ENCODE results near the gene BASP1.

The BASP1 gene

GRCh38 chr5:17217493-17218352 is at the start of gene BASP1:
BASP1 (plus strand) TSS chr5:17217631; CDS start chr5:17275217, 57,586 bp downstream.
- H3K9me3 ChIP-seq (ENCODE audit: control insufficient read depth, insufficient read depth, low read length), result no peaks in the 10 kb centered on the region
- no CpG with 5 or more reads among the region's 89 CpGs for WGBS (ENCODE audit: insufficient coverage, insufficient read length)
- no peaks in the 10 kb centered on the region for H3K36me3 ChIP-seq (ENCODE audit: control insufficient read depth, insufficient read depth, low read length)
- peaks cover 2% of the 10 kb centered on the region; the same call in 1 of the 2 replicates for H3K4me1 ChIP-seq (ENCODE audit: control insufficient read depth, insufficient read depth, low read length)
- no peak within 1 kb of the TSS for H3K27ac ChIP-seq (ENCODE audit: low read length)
- no peak for DNase-seq (ENCODE audit: low read depth, low spot score)
- peak within 1 kb of the TSS; percentile 86 for H3K4me3 ChIP-seq (ENCODE audit: low read length)
- no peaks in the 10 kb centered on the region for H3K27me3 ChIP-seq (ENCODE audit: control insufficient read depth, insufficient read depth, low read length)

GRCh38 chr5:17169507-17169906 is 47.9 kb upstream of the BASP1 start:
- Histone ChIP-seq H3K27me3 (ENCODE audit: control insufficient read depth, insufficient read depth, low read length) (no peaks in the 10 kb centered on the region), H3K4me3 (ENCODE audit: low read length) (no peak overlapping the region), H3K36me3 (ENCODE audit: control insufficient read depth, insufficient read depth, low read length) (no peaks in the 10 kb centered on the region), H3K27ac (ENCODE audit: low read length) (no peak overlapping the region), H3K9me3 (ENCODE audit: control insufficient read depth, insufficient read depth, low read length) (no peaks in the 10 kb centered on the region), H3K4me1 (ENCODE audit: control insufficient read depth, insufficient read depth, low read length) (peaks cover 3% of the 10 kb centered on the region; the same call in 1 of the 2 replicates)
- DNase-seq (ENCODE audit: low read depth, low spot score), result no peak
- WGBS (ENCODE audit: insufficient coverage, insufficient read length), result no CpG with 5 or more reads among the region's 2 CpGs

- H3K9me3 ChIP-seq (ENCODE audit: control insufficient read depth, insufficient read depth, low read length), result no peaks in the 10 kb centered on the region
- no peak for DNase-seq (ENCODE audit: low read depth, low spot score)
- H3K4me3 ChIP-seq (ENCODE audit: low read length), result no peak overlapping the region
- H3K36me3 ChIP-seq (ENCODE audit: control insufficient read depth, insufficient read depth, low read length), result no peaks in the 10 kb centered on the region
- H3K27ac ChIP-seq (ENCODE audit: low read length), result no peak overlapping the region
- no CpG with 5 or more reads among the region's 3 CpGs for WGBS (ENCODE audit: insufficient coverage, insufficient read length)
- H3K4me1 ChIP-seq (ENCODE audit: control insufficient read depth, insufficient read depth, low read length), result no peaks in the 10 kb centered on the region
- no peaks in the 10 kb centered on the region for H3K27me3 ChIP-seq (ENCODE audit: control insufficient read depth, insufficient read depth, low read length)
Measured at GRCh38 chr5:17172791-17173190, 44.6 kb upstream of the BASP1 start.

GRCh38 chr5:17174965-17175364 is 42.5 kb upstream of the BASP1 start:
- WGBS (ENCODE audit: insufficient coverage, insufficient read length), result no CpG with 5 or more reads among the region's 5 CpGs
- no peaks in the 10 kb centered on the region for H3K36me3 ChIP-seq (ENCODE audit: control insufficient read depth, insufficient read depth, low read length)
- no peaks in the 10 kb centered on the region for H3K4me1 ChIP-seq (ENCODE audit: control insufficient read depth, insufficient read depth, low read length)
- H3K27me3 ChIP-seq (ENCODE audit: control insufficient read depth, insufficient read depth, low read length), result no peaks in the 10 kb centered on the region
- no peak for DNase-seq (ENCODE audit: low read depth, low spot score)
- H3K4me3 ChIP-seq (ENCODE audit: low read length), result no peak overlapping the region
- no peak overlapping the region for H3K27ac ChIP-seq (ENCODE audit: low read length)
- no peaks in the 10 kb centered on the region for H3K9me3 ChIP-seq (ENCODE audit: control insufficient read depth, insufficient read depth, low read length)

GRCh38 chr5:17177501-17178372 is 39.7 kb upstream of the BASP1 start:
- DNase-seq (ENCODE audit: low read depth, low spot score), result no peak
- H3K9me3 ChIP-seq (ENCODE audit: control insufficient read depth, insufficient read depth, low read length), result no peaks in the 10 kb centered on the region
- H3K4me1 ChIP-seq (ENCODE audit: control insufficient read depth, insufficient read depth, low read length), result no peaks in the 10 kb centered on the region
- no peak overlapping the region for H3K4me3 ChIP-seq (ENCODE audit: low read length)
- WGBS (ENCODE audit: insufficient coverage, insufficient read length), result no CpG with 5 or more reads among the region's 6 CpGs
- no peaks in the 10 kb centered on the region for H3K27me3 ChIP-seq (ENCODE audit: control insufficient read depth, insufficient read depth, low read length)
- H3K27ac ChIP-seq (ENCODE audit: low read length), result no peak overlapping the region
- no peaks in the 10 kb centered on the region for H3K36me3 ChIP-seq (ENCODE audit: control insufficient read depth, insufficient read depth, low read length)

GRCh38 chr5:17178373-17178675 is 39.1 kb upstream of the BASP1 start:
- Histone ChIP-seq H3K27ac (ENCODE audit: low read length) (no peak overlapping the region), H3K4me3 (ENCODE audit: low read length) (no peak overlapping the region), H3K9me3 (ENCODE audit: control insufficient read depth, insufficient read depth, low read length) (no peaks in the 10 kb centered on the region), H3K27me3 (ENCODE audit: control insufficient read depth, insufficient read depth, low read length) (no peaks in the 10 kb centered on the region), H3K36me3 (ENCODE audit: control insufficient read depth, insufficient read depth, low read length) (no peaks in the 10 kb centered on the region), H3K4me1 (ENCODE audit: control insufficient read depth, insufficient read depth, low read length) (no peaks in the 10 kb centered on the region)
- no CpG with 5 or more reads among the region's 2 CpGs for WGBS (ENCODE audit: insufficient coverage, insufficient read length)
- no peak for DNase-seq (ENCODE audit: low read depth, low spot score)

- no peaks in the 10 kb centered on the region for H3K36me3 ChIP-seq (ENCODE audit: control insufficient read depth, insufficient read depth, low read length)
- DNase-seq (ENCODE audit: low read depth, low spot score), result no peak
- no peaks in the 10 kb centered on the region for H3K9me3 ChIP-seq (ENCODE audit: control insufficient read depth, insufficient read depth, low read length)
- H3K27me3 ChIP-seq (ENCODE audit: control insufficient read depth, insufficient read depth, low read length), result no peaks in the 10 kb centered on the region
- H3K27ac ChIP-seq (ENCODE audit: low read length), result no peak overlapping the region
- H3K4me3 ChIP-seq (ENCODE audit: low read length), result no peak overlapping the region
- H3K4me1 ChIP-seq (ENCODE audit: control insufficient read depth, insufficient read depth, low read length), result no peaks in the 10 kb centered on the region
- no CpG with 5 or more reads among the region's 6 CpGs for WGBS (ENCODE audit: insufficient coverage, insufficient read length)
Measured at GRCh38 chr5:17180330-17180843, 37.0 kb upstream of the BASP1 start.

- no CpG with 5 or more reads among the region's 11 CpGs for WGBS (ENCODE audit: insufficient coverage, insufficient read length)
- no peak for DNase-seq (ENCODE audit: low read depth, low spot score)
- Histone ChIP-seq H3K27ac (ENCODE audit: low read length) (no peak overlapping the region), H3K4me1 (ENCODE audit: control insufficient read depth, insufficient read depth, low read length) (no peaks in the 10 kb centered on the region), H3K4me3 (ENCODE audit: low read length) (no peak overlapping the region), H3K27me3 (ENCODE audit: control insufficient read depth, insufficient read depth, low read length) (no peaks in the 10 kb centered on the region), H3K9me3 (ENCODE audit: control insufficient read depth, insufficient read depth, low read length) (no peaks in the 10 kb centered on the region), H3K36me3 (ENCODE audit: control insufficient read depth, insufficient read depth, low read length) (no peaks in the 10 kb centered on the region)
Measured at GRCh38 chr5:17180864-17181723, 36.3 kb upstream of the BASP1 start.

- H3K27me3 ChIP-seq (ENCODE audit: control insufficient read depth, insufficient read depth, low read length), result no peaks in the 10 kb centered on the region
- H3K9me3 ChIP-seq (ENCODE audit: control insufficient read depth, insufficient read depth, low read length), result no peaks in the 10 kb centered on the region
- no peak overlapping the region for H3K4me3 ChIP-seq (ENCODE audit: low read length)
- DNase-seq (ENCODE audit: low read depth, low spot score), result no peak
- H3K36me3 ChIP-seq (ENCODE audit: control insufficient read depth, insufficient read depth, low read length), result no peaks in the 10 kb centered on the region
- WGBS (ENCODE audit: insufficient coverage, insufficient read length), result no CpG with 5 or more reads among the region's 3 CpGs
- no peaks in the 10 kb centered on the region for H3K4me1 ChIP-seq (ENCODE audit: control insufficient read depth, insufficient read depth, low read length)
- no peak overlapping the region for H3K27ac ChIP-seq (ENCODE audit: low read length)
Measured at GRCh38 chr5:17182494-17182893, 34.9 kb upstream of the BASP1 start.

- H3K4me1 ChIP-seq (ENCODE audit: control insufficient read depth, insufficient read depth, low read length), result no peaks in the 10 kb centered on the region
- no peaks in the 10 kb centered on the region for H3K27me3 ChIP-seq (ENCODE audit: control insufficient read depth, insufficient read depth, low read length)
- H3K9me3 ChIP-seq (ENCODE audit: control insufficient read depth, insufficient read depth, low read length), result no peaks in the 10 kb centered on the region
- H3K4me3 ChIP-seq (ENCODE audit: low read length), result no peak overlapping the region
- no CpG with 5 or more reads among the region's 1 CpG for WGBS (ENCODE audit: insufficient coverage, insufficient read length)
- no peak overlapping the region for H3K27ac ChIP-seq (ENCODE audit: low read length)
- DNase-seq (ENCODE audit: low read depth, low spot score), result no peak
- H3K36me3 ChIP-seq (ENCODE audit: control insufficient read depth, insufficient read depth, low read length), result no peaks in the 10 kb centered on the region
Measured at GRCh38 chr5:17182981-17183380, 34.5 kb upstream of the BASP1 start.

All from iPS DF 6.9 (cell line).